Neural progenitor cell (in vitro differentiated cells): Measurements from ENCODE around the gene GMCL2.

Source experiments
- CTCF ChIP-seq: fragments of 200-600 bp; sonication (generic); IDR thresholded peaks from 2 replicates; pipeline ENCODE4 v1.5.1; 2017; ENCODE audit warnings: antibody characterized with exemption, mild to moderate bottlenecking
- EZH2 ChIP-seq: fragments of 200-600 bp; sonication (generic); IDR thresholded peaks from 2 replicates; pipeline ENCODE4 v1.6.1; 2017; ENCODE audit warnings: antibody characterized with exemption, mild to moderate bottlenecking, moderate library complexity
- EZH2phosphoT487 ChIP-seq: fragments of 200-600 bp; sonication (generic); IDR thresholded peaks from 2 replicates; pipeline ENCODE4 v1.6.1; 2017; ENCODE audit warnings: antibody characterized with exemption

- TF ChIP-seq CTCF, result no peak
- TF ChIP-seq EZH2, result no peak
- TF ChIP-seq EZH2phosphoT487, result no peak
Measured at GRCh38 chr5:178170455-178170854, 16.7 kb downstream of the GMCL2 start.
